ENCODE results near the gene U2AF1L4.

The U2AF1L4 gene

GRCh38 chr19:35708391-35708790, 36.8 kb downstream of the U2AF1L4 start:
- no peak for FAIRE-seq

- FAIRE-seq = no peak
Measured at GRCh38 chr19:35704218-35704617, 41.0 kb downstream of the U2AF1L4 start, which contains the start of gene ZBTB32. ZBTB32 (plus strand) TSS chr19:35704558; CDS start chr19:35714627, 10,069 bp downstream.

GRCh38 chr19:35703343-35703742, 41.9 kb downstream of the U2AF1L4 start:
- FAIRE-seq = no peak

- no peak for FAIRE-seq
Measured at GRCh38 chr19:35702223-35703012, 42.8 kb downstream of the U2AF1L4 start.

- no peak for FAIRE-seq
Measured at GRCh38 chr19:35696835-35697234, 48.4 kb downstream of the U2AF1L4 start.

- FAIRE-seq = no peak
Measured at GRCh38 chr19:35695895-35696422, 49.3 kb downstream of the U2AF1L4 start.

- FAIRE-seq = no peak
Measured at GRCh38 chr19:35693835-35694599, 51.2 kb downstream of the U2AF1L4 start.

- no peak for FAIRE-seq
Measured at GRCh38 chr19:35693422-35693821, 51.8 kb downstream of the U2AF1L4 start.

Data from colon (tissue), 2 donors.